Activated naive CD4-positive, alpha-beta T cell treated with anti-CD3 and anti-CD28 coated beads, Interleukin-2, amount 50 U/mL, for 24 hours (primary cell): ENCODE measurements around the gene ZC3H18.
A peak's percentile ranks its signal among the peaks of the same experiment; 100 is the strongest.
"Not testable (repeated sequence)": the region's sequence is repeated elsewhere in the genome, so short reads cannot be mapped to it uniquely, and the experiment has no call there.

ENCODE experiments used
- H3K27ac Mint-ChIP-seq: one replicate; pipeline ENCODE4 v1.8.0; 2021; ENCODE audit warnings: mild to moderate bottlenecking, mixed read lengths
- H3K27me3 Mint-ChIP-seq: one replicate; pipeline ENCODE4 v1.8.0; 2021; ENCODE audit warnings: mixed read lengths
- H3K36me3 Mint-ChIP-seq: one replicate; pipeline ENCODE4 v1.8.0; 2021; ENCODE audit warnings: mixed read lengths
- H3K4me1 Mint-ChIP-seq: one replicate; pipeline ENCODE4 v1.8.0; 2021; ENCODE audit warnings: mixed read lengths
- H3K4me3 Mint-ChIP-seq: one replicate; pipeline ENCODE4 v1.8.0; 2021; ENCODE audit warnings: mild to moderate bottlenecking, mixed read lengths
- H3K9me3 Mint-ChIP-seq: one replicate; pipeline ENCODE4 v1.8.0; 2021; ENCODE audit warnings: mixed read lengths

Gene ZC3H18

DNA sequence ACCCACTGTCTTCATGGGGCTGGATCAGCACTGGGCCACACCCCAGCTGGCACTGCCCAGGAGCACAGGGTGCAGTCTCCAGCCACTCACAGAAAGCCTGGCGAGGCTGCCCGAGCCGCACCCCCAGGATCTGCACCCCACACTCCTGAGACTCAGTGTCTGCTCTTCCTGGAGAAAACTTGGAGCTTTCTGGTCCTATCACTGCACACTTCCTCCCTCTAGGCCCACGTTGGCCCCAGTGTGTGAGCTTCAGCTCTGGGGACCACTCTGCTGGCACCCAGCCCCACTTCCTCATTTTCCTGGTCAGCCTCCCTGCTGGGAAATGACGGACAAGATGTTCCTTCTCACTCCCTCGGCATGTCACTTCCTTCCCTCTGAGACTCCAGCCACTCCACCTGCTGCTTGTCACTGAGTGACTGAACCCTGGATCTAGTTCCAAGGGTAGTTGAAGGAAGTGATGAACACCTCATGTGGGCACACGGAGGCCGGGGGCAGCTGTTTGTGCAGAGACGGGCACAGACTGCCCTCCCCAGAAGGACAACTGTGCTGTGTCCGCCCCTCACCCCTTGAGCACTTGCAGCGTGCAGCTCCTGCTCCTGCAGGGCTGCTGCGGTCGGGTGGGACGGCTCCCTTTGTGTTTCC lies 29.0 kb downstream of the ZC3H18 start:
- Mint-ChIP-seq H3K4me3 (no peak overlapping the region), H3K27me3 (no peaks in the 10 kb centered on the region), H3K36me3 (peaks cover 7% of the 10 kb centered on the region), H3K27ac (no peak overlapping the region), H3K4me1 (peaks cover 6% of the 10 kb centered on the region), H3K9me3 (no peaks in the 10 kb centered on the region)

DNA sequence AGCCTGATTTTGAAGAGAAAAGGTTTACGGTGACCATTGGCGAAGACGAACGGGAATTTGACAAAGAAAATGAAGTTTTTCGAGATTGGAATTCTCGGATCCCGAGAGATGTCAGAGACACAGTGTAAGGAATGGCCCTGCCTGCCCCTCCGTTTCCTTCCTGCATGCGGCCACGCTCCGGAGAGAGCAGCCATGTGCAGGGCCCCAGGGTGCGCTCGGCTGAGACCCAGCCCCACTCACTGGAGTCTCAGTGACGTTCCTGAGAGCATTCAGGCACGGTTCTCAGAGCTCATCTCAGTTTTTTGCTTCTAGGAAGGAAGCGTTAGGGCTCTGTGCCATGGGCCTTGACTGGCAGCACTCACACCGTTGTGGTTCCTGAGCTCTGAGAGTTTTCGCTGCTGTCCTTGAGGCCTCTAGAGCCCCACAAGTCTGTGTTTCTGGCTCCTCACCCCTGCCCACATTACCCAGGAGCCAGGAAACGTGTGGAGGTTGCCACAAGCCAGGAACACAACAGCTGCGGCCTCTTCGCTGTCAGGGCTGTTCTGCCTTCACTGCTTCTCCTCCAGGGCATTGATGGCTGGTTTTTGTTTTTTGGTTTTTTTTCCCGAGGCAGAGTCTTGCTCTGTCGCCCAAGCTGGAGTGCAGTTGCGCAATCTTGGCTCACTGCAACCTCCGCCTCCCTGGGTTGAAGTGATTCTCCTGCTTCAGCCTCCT lies 29.8 kb downstream of the ZC3H18 start:
- Mint-ChIP-seq H3K27me3 (no peaks in the 10 kb centered on the region), H3K9me3 (no peaks in the 10 kb centered on the region), H3K27ac (no peak overlapping the region), H3K4me1 (peaks cover 3% of the 10 kb centered on the region), H3K36me3 (peaks cover 7% of the 10 kb centered on the region), H3K4me3 (no peak overlapping the region)

DNA sequence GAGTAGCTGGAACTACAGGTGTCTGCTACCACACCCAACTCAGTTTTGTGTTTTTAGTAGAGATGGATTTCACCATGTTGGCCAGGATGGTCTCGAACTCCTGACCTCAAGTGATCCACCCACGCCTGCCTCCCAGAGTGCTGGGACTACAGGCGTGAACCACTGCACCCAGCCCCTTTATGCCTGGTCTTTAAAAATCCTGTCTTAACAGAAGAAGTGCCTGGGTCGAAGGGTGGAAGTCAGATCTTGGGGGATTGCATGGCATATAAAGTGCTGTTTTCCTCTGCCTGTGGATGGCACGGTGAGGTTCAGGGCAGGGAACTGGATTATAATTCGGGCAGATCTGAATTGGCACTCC lies 30.3 kb downstream of the ZC3H18 start:
- Mint-ChIP-seq H3K4me1 (peaks cover 3% of the 10 kb centered on the region), H3K36me3 (peaks cover 7% of the 10 kb centered on the region), H3K4me3 (no peak overlapping the region), H3K9me3 (no peaks in the 10 kb centered on the region), H3K27ac (no peak overlapping the region), H3K27me3 (no peaks in the 10 kb centered on the region)

DNA sequence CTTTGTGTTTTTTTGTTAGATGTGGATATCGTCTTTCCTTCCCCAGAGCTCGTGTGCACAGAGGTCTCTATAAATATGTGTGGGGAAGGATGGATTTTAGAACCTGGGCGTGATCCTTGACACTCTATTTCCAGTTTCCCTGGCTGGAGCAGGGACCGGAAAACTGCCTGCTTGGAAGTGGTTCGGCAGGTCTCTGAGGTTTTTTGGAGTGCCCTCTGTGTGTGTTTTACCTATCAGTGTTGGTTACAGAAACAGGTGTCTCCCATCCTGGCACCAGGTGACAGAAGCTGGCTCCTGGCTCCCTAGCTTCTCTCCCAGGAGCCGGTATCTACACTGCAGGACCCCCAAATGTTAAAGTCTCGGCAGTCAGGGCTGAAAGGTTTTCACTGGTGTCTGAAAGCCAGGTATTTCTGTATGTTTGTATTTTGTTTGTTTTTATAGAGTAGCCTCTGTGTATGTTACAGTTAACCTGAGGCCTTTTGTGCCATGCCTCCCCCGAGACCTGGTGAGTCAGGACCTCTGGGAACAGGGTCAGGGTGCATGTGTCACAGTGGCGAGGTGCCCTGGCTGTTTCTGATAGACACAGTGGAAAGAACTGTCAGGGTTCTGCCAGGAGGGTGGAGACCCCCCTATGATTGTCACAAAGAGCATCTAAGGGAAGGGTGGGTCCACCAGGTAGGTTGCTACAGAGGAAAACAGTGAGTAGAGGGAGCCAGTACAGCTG lies 31.3 kb downstream of the ZC3H18 start:
- no peaks in the 10 kb centered on the region for H3K4me1 Mint-ChIP-seq
- H3K36me3 Mint-ChIP-seq = peaks cover 7% of the 10 kb centered on the region
- H3K4me3 Mint-ChIP-seq = no peak overlapping the region
- H3K27ac Mint-ChIP-seq = peak overlapping the region; percentile 86
- H3K27me3 Mint-ChIP-seq = no peaks in the 10 kb centered on the region
- no peaks in the 10 kb centered on the region for H3K9me3 Mint-ChIP-seq

DNA sequence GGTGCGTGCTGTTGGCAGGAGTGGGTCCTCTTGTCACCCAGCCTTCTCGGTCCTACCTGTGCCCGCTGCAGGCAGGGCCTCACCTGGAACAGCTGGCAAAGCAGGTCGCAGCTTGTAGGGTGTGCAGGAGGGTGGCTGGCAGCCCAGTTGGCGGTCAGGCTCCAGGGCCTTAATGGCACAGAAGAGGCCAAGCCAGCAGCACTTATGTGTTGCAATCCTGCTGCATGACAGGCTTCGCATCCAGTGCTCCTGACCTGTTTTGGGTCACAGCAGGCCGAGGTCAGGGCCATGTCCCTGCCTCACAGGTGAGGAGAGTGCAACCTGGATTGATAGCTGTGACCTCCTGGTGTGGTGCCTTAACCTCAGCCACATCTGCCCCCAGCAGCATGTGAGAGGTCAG lies 31.9 kb downstream of the ZC3H18 start:
- Mint-ChIP-seq H3K9me3 (no peaks in the 10 kb centered on the region), H3K36me3 (peaks cover 7% of the 10 kb centered on the region), H3K27me3 (no peaks in the 10 kb centered on the region), H3K4me1 (no peaks in the 10 kb centered on the region), H3K27ac (no peak overlapping the region), H3K4me3 (no peak overlapping the region)

DNA sequence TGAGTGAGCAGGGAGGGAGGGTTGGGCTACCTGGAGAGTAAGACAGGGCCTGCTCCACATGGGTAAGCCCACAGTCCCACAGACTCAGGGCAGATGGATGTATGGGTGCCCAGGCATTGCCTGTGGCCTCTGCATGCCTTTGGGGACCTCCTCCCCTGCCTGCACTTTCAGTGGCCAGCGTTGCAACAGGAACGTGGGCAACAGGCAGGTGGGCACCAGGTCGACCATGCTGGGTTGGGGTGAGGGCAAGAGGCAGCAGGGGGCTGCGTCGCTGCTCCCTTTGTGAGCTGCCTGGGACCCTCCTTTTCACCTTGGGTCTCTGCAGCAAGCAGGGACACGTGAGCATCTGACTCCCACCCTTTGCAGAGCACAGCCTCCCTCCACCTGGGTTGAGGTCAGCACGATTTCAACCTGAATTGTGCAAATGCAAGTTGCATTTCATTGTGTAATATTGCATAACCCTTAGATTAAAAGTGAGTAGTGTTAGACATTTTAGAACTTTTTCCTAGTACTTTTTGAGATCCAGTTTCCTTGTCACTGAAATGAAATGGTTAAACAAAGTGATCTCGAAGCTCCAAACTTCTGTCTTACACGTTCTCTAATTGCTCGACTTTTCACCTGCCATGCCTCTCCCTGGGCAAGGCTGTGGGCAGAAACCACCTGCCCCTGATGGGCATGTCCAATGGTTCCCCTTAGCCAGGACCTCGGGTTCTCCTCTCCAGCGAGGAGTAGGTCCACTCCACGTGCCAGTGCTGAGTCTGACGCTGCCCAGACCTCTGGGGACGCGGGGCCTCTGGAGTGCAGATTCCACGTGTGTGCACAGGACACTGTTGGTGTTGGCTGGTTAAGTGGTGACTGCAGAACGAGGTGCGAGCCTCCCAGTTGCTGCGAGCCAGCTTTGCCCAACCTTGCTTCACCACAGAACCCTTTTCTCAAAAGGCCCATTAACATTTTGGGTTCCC lies 35.3 kb downstream of the ZC3H18 start:
- Mint-ChIP-seq H3K27me3 (no peaks in the 10 kb centered on the region), H3K4me3 (no peak overlapping the region), H3K27ac (no peak overlapping the region), H3K9me3 (no peaks in the 10 kb centered on the region), H3K36me3 (peaks cover 4% of the 10 kb centered on the region), H3K4me1 (peaks cover 10% of the 10 kb centered on the region)

DNA sequence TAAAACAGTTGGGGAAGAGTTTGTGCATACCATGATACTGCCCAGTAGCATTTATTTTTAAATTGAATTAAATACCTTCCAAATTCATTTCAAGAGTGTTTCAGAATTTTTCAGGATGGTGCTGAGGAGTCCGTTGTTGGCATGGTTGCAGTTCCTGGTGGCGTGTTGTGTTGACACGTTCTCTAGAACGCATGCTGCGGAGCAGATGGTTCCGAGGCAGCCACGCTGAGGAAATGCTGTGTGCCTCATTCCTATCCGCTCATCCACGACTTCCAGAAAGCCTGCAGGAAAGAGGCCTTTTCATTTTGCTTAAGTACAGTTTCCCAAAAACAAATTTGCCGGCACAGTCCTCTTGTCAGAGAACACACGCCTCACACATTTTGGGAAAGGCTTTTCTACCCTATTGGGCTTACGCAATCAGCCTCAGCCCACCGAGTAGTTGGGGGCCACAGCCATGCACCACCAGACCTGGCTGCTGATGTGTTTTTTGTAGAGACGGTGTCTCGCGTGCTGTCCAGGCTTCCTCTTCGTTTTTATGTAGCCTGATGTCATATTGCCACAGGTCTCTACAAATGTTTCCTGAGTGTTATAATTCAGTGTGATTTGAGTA lies 36.0 kb downstream of the ZC3H18 start:
- H3K4me3 Mint-ChIP-seq = no peak overlapping the region
- peaks cover 6% of the 10 kb centered on the region for H3K36me3 Mint-ChIP-seq
- peaks cover 10% of the 10 kb centered on the region for H3K4me1 Mint-ChIP-seq
- H3K27me3 Mint-ChIP-seq = no peaks in the 10 kb centered on the region
- H3K27ac Mint-ChIP-seq = no peak overlapping the region
- no peaks in the 10 kb centered on the region for H3K9me3 Mint-ChIP-seq

DNA sequence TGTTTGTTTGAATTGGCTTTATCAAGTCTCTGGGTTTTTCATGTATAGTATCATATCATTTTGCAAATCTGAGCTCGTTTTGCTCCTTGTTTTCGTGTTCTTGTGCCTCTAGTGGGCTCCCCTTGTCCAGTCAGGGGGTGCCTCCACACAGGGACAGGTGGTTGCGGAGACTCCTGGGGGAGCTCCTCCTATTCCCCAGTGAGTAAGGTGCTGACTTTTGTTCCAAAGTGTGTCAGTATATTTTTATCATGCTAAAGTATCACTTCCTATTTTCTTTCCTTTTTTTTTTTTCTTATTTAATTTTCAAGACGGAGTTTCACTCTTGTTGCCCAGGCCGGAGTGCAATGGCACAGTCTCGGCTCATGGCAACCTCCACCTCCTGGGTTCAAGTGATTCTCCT lies 37.9 kb downstream of the ZC3H18 start:
- H3K9me3 Mint-ChIP-seq = no peaks in the 10 kb centered on the region
- no peak overlapping the region for H3K4me3 Mint-ChIP-seq
- peak overlapping the region; percentile 48 for H3K27ac Mint-ChIP-seq
- H3K27me3 Mint-ChIP-seq = no peaks in the 10 kb centered on the region
- peaks cover 12% of the 10 kb centered on the region for H3K4me1 Mint-ChIP-seq
- H3K36me3 Mint-ChIP-seq = peaks cover 6% of the 10 kb centered on the region

DNA sequence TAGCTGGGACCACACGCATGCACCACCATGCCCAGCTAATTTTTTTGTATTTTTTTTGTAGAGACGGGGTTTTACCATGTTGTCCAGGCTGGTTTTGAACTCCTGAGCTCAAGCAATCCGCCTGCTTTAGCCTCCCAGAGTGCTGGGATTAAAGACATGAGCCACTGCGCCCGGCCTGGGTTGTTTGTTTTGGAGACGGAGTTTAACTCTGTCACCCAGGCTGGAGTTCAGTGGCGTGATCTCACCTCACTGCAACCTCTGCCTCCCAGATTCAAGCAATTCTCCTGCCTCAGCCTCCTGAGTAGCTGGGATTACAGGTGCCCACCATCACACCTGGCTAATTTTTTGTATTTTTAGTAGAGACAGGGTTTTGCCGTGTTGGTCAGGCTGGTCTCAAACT lies 39.2 kb downstream of the ZC3H18 start:
- H3K27me3 Mint-ChIP-seq, H3K36me3 Mint-ChIP-seq, H3K4me3 Mint-ChIP-seq, H3K27ac Mint-ChIP-seq, H3K9me3 Mint-ChIP-seq: not testable (repeated sequence)
- H3K4me1 Mint-ChIP-seq = peaks cover 20% of the 10 kb centered on the region

DNA sequence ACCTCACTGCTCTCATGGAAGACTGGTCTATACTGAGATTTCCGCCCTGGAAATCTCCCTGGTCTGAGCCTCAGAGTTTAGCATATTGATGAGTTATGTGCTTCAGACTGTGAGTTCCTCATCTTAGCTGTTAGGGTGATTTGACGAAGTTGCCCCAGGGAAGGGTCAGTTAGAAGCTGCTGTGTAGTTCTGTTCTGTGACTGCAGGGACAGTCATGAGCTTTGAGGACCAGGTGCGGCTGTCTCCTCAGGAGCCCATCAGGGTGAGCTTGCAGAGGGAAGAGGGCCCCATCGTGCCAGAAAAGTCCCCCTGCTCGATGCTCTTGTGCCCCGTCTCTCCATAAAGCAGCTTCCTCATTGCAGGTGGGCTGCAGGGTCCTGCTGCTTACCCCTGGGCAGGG lies 39.9 kb downstream of the ZC3H18 start:
- H3K27ac Mint-ChIP-seq = peak overlapping the region; percentile 62
- H3K27me3 Mint-ChIP-seq = no peaks in the 10 kb centered on the region

DNA sequence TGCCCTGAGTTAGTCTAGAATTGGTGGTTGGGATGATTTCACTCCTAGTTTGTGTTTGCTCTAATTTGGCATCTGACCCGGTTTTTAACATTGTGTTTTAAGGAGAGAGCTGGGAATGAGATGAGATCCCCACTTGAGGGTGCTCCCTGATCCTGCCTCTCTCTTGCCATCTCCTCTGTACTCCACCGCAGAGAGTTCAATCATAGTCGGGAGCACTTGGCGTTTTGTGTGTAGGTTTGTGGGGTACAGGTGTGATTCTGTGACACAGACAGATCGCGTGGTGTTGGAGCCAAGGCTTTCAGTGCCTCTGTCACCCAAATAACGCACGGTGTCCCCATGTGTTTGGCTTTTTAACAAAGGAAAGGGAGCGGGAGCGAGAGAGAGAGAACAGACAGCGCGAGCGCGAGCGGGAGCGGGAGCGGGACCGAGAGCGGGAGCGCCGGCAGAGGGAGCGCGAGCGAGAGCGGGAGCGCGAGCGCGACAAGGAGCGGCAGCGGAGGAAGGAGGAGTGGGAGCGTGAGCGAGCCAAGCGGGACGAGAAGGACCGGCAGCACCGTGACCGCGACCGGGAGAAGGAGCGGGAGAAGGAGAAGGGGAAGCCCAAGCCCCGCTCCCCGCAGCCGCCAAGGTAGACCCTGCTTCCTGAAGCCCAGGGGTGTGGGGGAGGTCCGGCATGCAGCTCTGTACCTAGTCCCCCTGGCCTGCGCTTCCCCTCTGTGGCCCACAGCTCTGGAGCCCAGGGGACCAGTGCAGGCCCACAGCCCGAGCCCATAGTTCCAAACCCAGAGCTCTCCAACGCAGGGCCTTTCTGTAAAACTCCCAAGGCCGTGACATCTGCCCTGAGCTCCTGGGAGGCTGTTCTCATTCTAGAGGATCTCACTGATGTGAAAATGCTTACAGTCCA lies 41.0 kb downstream of the ZC3H18 start:
- no peaks in the 10 kb centered on the region for H3K27me3 Mint-ChIP-seq
- H3K27ac Mint-ChIP-seq = no peak overlapping the region

More for the DNA sequence above, 39.9 kb downstream of the ZC3H18 start:
- Mint-ChIP-seq H3K9me3 (no peaks in the 10 kb centered on the region), H3K4me3 (no peak overlapping the region), H3K4me1 (peaks cover 22% of the 10 kb centered on the region), H3K36me3 (peaks cover 9% of the 10 kb centered on the region)

DNA sequence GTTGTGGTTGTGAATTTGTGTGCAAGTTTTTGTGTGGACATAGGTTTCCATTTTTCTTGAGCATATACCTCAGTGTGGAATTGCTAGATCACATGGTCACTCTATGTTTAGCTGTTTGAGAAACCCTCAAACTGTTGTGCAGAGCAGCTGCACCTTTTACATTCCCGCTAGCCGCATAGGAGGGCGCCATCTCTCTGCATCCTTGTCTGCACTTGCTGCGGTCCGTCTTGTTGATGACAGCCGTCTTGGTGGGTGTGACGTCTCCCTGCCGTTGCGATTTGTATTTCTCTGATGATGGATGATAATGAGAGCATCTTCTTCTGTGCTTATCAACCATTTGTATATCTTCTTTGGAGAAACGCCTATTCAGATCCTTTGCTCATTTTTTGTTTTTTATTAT lies 43.1 kb downstream of the ZC3H18 start:
- Mint-ChIP-seq H3K4me1 (peaks cover 30% of the 10 kb centered on the region), H3K9me3 (no peaks in the 10 kb centered on the region), H3K36me3 (peaks cover 9% of the 10 kb centered on the region), H3K4me3 (no peak overlapping the region), H3K27me3 (no peaks in the 10 kb centered on the region), H3K27ac (peak overlapping the region; percentile 1)

More for the DNA sequence above, 41.0 kb downstream of the ZC3H18 start:
- peaks cover 26% of the 10 kb centered on the region for H3K4me1 Mint-ChIP-seq
- H3K36me3 Mint-ChIP-seq = peaks cover 9% of the 10 kb centered on the region
- no peaks in the 10 kb centered on the region for H3K9me3 Mint-ChIP-seq
- no peak overlapping the region for H3K4me3 Mint-ChIP-seq

DNA sequence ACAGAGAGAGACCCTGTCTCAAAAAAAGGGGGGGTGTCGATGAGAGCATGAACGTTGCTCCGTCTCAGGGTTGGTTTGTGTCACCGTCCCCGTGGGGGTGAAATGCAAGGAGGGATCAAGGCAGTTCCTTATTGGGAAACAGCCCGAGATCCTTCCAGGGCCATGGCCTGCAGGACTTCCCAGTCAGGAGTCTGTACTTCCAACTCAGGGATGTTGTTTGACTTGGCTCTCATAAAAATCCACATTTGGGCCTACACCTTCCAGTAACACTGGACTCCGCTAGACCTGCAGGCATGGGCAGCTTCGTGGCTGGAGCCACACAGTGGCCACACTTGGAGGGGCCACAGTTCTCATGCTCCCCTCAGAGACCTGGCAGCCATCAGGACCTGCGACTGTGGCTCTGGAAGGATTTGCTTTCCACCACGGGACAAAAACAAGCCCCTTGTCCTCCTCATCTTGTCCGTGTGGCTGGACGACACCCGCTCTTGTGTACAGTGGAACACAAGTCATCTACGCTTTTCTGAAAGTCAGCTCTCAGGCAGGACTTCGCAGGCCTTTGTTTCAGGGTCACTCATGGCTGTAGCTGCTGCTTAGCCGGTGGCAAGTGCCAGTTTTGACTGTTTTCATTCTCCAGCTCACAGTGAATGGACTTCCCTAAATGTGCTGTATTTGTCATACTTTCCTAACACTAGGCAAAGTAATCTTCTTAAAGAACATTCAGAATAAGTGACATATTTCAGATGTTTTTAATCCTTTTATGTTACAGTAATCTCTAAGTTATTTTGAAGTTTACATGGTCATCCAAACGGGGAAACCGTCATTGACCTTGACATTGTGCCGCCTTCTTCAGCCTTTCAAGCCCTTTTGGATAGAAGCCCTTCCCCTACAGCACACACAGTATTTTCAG lies 44.0 kb downstream of the ZC3H18 start:
- Mint-ChIP-seq H3K4me3 (no peak overlapping the region), H3K36me3 (peaks cover 9% of the 10 kb centered on the region), H3K27ac (no peak overlapping the region), H3K27me3 (no peaks in the 10 kb centered on the region), H3K9me3 (no peaks in the 10 kb centered on the region), H3K4me1 (peaks cover 37% of the 10 kb centered on the region)
